Neuronal stem cell (in vitro differentiated cells): Measurements from ENCODE around the gene IL36A. TPM values are rescaled to one million over a fixed set of nuclear protein-coding genes. Genes with fewer than 3 reads are reported as not detected.

Experiments used
- DNase-seq: peaks from one replicate; pipeline ENCODE4 v3.0.0-alpha.2; 2013; ENCODE audit warnings: low spot score
- H2AFZ ChIP-seq: one replicate; pipeline ENCODE4 v1.6.1; 2013; ENCODE audit warnings: mild to moderate bottlenecking, low read length, inconsistent platforms
- H2AK5ac ChIP-seq: 2 replicates; pipeline ENCODE4 v1.6.1; 2013; ENCODE audit warnings: low read depth, mild to moderate bottlenecking, inconsistent platforms, low read length, moderate library complexity, mixed read lengths
- H2BK120ac ChIP-seq: 2 replicates; pipeline ENCODE4 v1.6.1; 2013; ENCODE audit warnings: low read depth, mild to moderate bottlenecking, inconsistent platforms, low read length, moderate library complexity, mixed read lengths
- H2BK12ac ChIP-seq: one replicate; pipeline ENCODE4 v1.6.1; 2013; ENCODE audit warnings: low read length, inconsistent platforms
- H2BK15ac ChIP-seq: 2 replicates; pipeline ENCODE4 v1.6.1; 2013; ENCODE audit warnings: mild to moderate bottlenecking, low read length, inconsistent platforms, mixed read lengths
- H2BK5ac ChIP-seq: one replicate; pipeline ENCODE4 v1.6.1; 2013; ENCODE audit warnings: inconsistent platforms, mild to moderate bottlenecking, low read length, moderate library complexity
- H3K14ac ChIP-seq: one replicate; pipeline ENCODE4 v1.6.1; 2013; ENCODE audit warnings: low read length, inconsistent platforms
- H3K18ac ChIP-seq: 2 replicates; pipeline ENCODE4 v1.6.1; 2013; ENCODE audit warnings: low read length, inconsistent platforms
- H3K23ac ChIP-seq: 2 replicates; pipeline ENCODE4 v1.6.1; 2013; ENCODE audit warnings: low read depth, mild to moderate bottlenecking, mixed read lengths, low read length, inconsistent platforms; ENCODE audit not compliant: poor library complexity
- H3K27ac ChIP-seq: replicated peaks from 3 replicates; pipeline ENCODE4 v1.5.1; 2013; ENCODE audit warnings: low read length, inconsistent platforms
- H3K27me3 ChIP-seq, 3 experiments: 2 replicates each; pipeline ENCODE4 v1.6.1; 2013; ENCODE audit warnings: low read length in 3 of 3, mild to moderate bottlenecking in 2 of 3, inconsistent platforms in 1 of 3, low read depth in 1 of 3, mixed read lengths in 1 of 3, moderate library complexity in 1 of 3; ENCODE audit not compliant: control insufficient read depth in 3 of 3, insufficient read depth in 3 of 3
- H3K36me3 ChIP-seq, 2 donors: replicated peaks in 1 of 2; 2 replicates each; pipeline ENCODE4 v1.6.1; 2013; ENCODE audit warnings: low read length in 2 of 2; ENCODE audit not compliant: control insufficient read depth in 2 of 2, insufficient read depth in 2 of 2
- H3K4ac ChIP-seq: 2 replicates; pipeline ENCODE4 v1.6.1; 2013; ENCODE audit warnings: inconsistent platforms, mild to moderate bottlenecking, low read length, moderate library complexity
- H3K4me1 ChIP-seq, 2 donors: 1 replicate in 1 of 2; 2 replicates in 1 of 2; pipeline ENCODE4 v1.6.1; 2013; ENCODE audit warnings: low read length in 2 of 2, low read depth in 1 of 2; ENCODE audit not compliant: control insufficient read depth in 2 of 2, insufficient read depth in 1 of 2
- H3K4me2 ChIP-seq: one replicate; pipeline ENCODE4 v1.6.1; 2013; ENCODE audit warnings: mild to moderate bottlenecking, low read length, inconsistent platforms; ENCODE audit not compliant: insufficient read depth, poor library complexity, severe bottlenecking
- H3K4me3 ChIP-seq, 2 donors: 2 replicates each; pipeline ENCODE4 v1.5.1; 2013; ENCODE audit warnings: low read length in 2 of 2, mild to moderate bottlenecking in 2 of 2, inconsistent platforms in 1 of 2, moderate library complexity in 1 of 2
- H3K79me1 ChIP-seq: one replicate; pipeline ENCODE4 v1.6.1; 2013; ENCODE audit warnings: low read depth, mild to moderate bottlenecking, inconsistent platforms, low read length, moderate library complexity
- H3K9ac ChIP-seq: one replicate; pipeline ENCODE4 v1.6.1; 2013; ENCODE audit warnings: mild to moderate bottlenecking, low read depth, low read length, inconsistent platforms; ENCODE audit not compliant: poor library complexity
- H3K9me3 ChIP-seq, 2 donors: replicated peaks in 1 of 2; 2 replicates each; pipeline versions ENCODE3 to v1.6.1; 2013; ENCODE audit warnings: low read length in 2 of 2, mild to moderate bottlenecking in 2 of 2, inconsistent platforms in 1 of 2, low read depth in 1 of 2, mixed read lengths in 1 of 2, moderate library complexity in 1 of 2; ENCODE audit not compliant: control insufficient read depth in 2 of 2, insufficient read depth in 1 of 2
- H4K8ac ChIP-seq: one replicate; pipeline ENCODE4 v1.6.1; 2013; ENCODE audit warnings: low read depth, mild to moderate bottlenecking, inconsistent platforms, low read length, moderate library complexity
- H4K91ac ChIP-seq: one replicate; pipeline ENCODE4 v1.6.1; 2013; ENCODE audit warnings: low read length, low read depth, mild to moderate bottlenecking, inconsistent platforms; ENCODE audit not compliant: poor library complexity
- WGBS, 2 donors: extraction: QIAGEN DNeasy Blood & Tissue Kit; methylation state at CpG; one replicate each; pipeline ENCODE4 v1.1.7; 2013; ENCODE audit warnings: missing lambda C conversion rate in 2 of 2, mixed read lengths in 1 of 2; ENCODE audit not compliant: insufficient read length in 2 of 2, insufficient replicate concordance in 1 of 2; ENCODE audit errors: extremely low coverage in 2 of 2; 5-methylcytosine and 5-hydroxymethylcytosine counted together
- polyA plus RNA-seq, 2 experiments: library from polyadenylated mRNA; stranded (reverse); fragments of 200-250 nt; gene quantifications; one replicate each; pipeline ENCODE4 v1.2.3, GENCODE V29; 2013

IL36A gene
- polyA plus RNA-seq (2013, experiment 1 of 2), result not detected
- polyA plus RNA-seq (2013, experiment 2 of 2), result not detected

- no peak within 1 kb of the TSS for H3K18ac ChIP-seq
- H3K9me3 ChIP-seq, result peaks cover 0 to 7% of the 10 kb centered on the region in 2 donors
- no peak within 1 kb of the TSS for H3K23ac ChIP-seq
- no peaks in the 10 kb centered on the region for H3K79me1 ChIP-seq
- H3K27ac ChIP-seq, result no peak within 1 kb of the TSS
- no peak within 1 kb of the TSS for H3K9ac ChIP-seq
- no peak within 1 kb of the TSS for H4K91ac ChIP-seq
- H3K14ac ChIP-seq, result peak within 1 kb of the TSS; percentile 27
- H3K27me3 ChIP-seq, result peaks cover 0 to 14% (median 0%) of the 10 kb centered on the region in 3 experiments
- H3K4ac ChIP-seq, result no peak within 1 kb of the TSS
- no peak within 1 kb of the TSS for H2BK5ac ChIP-seq
- no peak within 1 kb of the TSS for H2BK15ac ChIP-seq
- H4K8ac ChIP-seq, result no peak within 1 kb of the TSS
- H2AFZ ChIP-seq, result no peak within 1 kb of the TSS
- DNase-seq, result no peak
- H2BK12ac ChIP-seq, result no peak within 1 kb of the TSS
- WGBS, 2 donors, result no CpG with 5 or more reads among the region's 3 CpGs
- H3K4me1 ChIP-seq, result no peaks in the 10 kb centered on the region
- H3K4me3 ChIP-seq, result no peak within 1 kb of the TSS
- H2BK120ac ChIP-seq, result no peak within 1 kb of the TSS
- H3K4me2 ChIP-seq, result no peak within 1 kb of the TSS
- H3K36me3 ChIP-seq, result no peaks in the 10 kb centered on the region
- H2AK5ac ChIP-seq, result no peak within 1 kb of the TSS
These were observed at the start of gene IL36A for GRCh38 chr2:113005030-113005509. Gene IL36A, plus strand, starts transcription at chr2:113005459. Its CDS starts 413 bp downstream, at chr2:113005872.

GRCh38 chr2:112957511-112957910 lies 47.7 kb upstream of the IL36A start:
- H3K14ac ChIP-seq, result no peak overlapping the region
- no peak overlapping the region for H4K8ac ChIP-seq
- H2BK120ac ChIP-seq, result no peak overlapping the region
- no peaks in the 10 kb centered on the region for H3K9me3 ChIP-seq
- no peak overlapping the region for H2BK12ac ChIP-seq
- H3K4me2 ChIP-seq, result no peak overlapping the region
- no peak overlapping the region for H3K18ac ChIP-seq
- H4K91ac ChIP-seq, result no peak overlapping the region
- H2BK15ac ChIP-seq, result no peak overlapping the region
- H3K27me3 ChIP-seq, result peaks cover 0 to 9% (median 0%) of the 10 kb centered on the region in 3 experiments
- WGBS, 2 donors, result no CpG with 5 or more reads among the region's 3 CpGs
- no peak overlapping the region for H2AFZ ChIP-seq
- H3K4me1 ChIP-seq, result peaks cover 0 to 1% of the 10 kb centered on the region in 2 donors
- no peaks in the 10 kb centered on the region for H3K79me1 ChIP-seq
- DNase-seq, result no peak
- H2BK5ac ChIP-seq, result no peak overlapping the region
- no peak overlapping the region for H3K4me3 ChIP-seq
- no peaks in the 10 kb centered on the region for H3K36me3 ChIP-seq
- no peak overlapping the region for H3K23ac ChIP-seq
- no peak overlapping the region for H3K4ac ChIP-seq
- H2AK5ac ChIP-seq, result no peak overlapping the region
- H3K9ac ChIP-seq, result no peak overlapping the region
- no peak overlapping the region for H3K27ac ChIP-seq

- Histone ChIP-seq H3K9ac (no peak overlapping the region), H2BK12ac (no peak overlapping the region), H3K36me3 (no peaks in the 10 kb centered on the region), H3K9me3 (no peaks in the 10 kb centered on the region), H3K27me3 (peaks cover 0 to 9% (median 0%) of the 10 kb centered on the region in 3 experiments), H4K91ac (no peak overlapping the region), H3K4me2 (no peak overlapping the region), H2BK15ac (no peak overlapping the region), H2AK5ac (no peak overlapping the region), H3K18ac (no peak overlapping the region), H3K23ac (no peak overlapping the region), H3K27ac (no peak overlapping the region), H3K4ac (no peak overlapping the region), H2AFZ (no peak overlapping the region), H3K4me3 (no peak overlapping the region), H2BK120ac (no peak overlapping the region), H2BK5ac (no peak overlapping the region), H3K79me1 (no peaks in the 10 kb centered on the region), H3K4me1 (peaks cover 0 to 1% of the 10 kb centered on the region in 2 donors), H3K14ac (no peak overlapping the region), H4K8ac (no peak overlapping the region)
- peak; percentile 37 for DNase-seq
- no CpG with 5 or more reads among the region's 9 CpGs for WGBS, 2 donors
These were observed 46.7 kb upstream of the IL36A start for GRCh38 chr2:112958428-112959108.

- Histone ChIP-seq H2BK5ac (no peak overlapping the region), H3K23ac (no peak overlapping the region)
These were observed 46.0 kb upstream of the IL36A start for GRCh38 chr2:112959109-112959812.

More at GRCh38 chr2:112959109-112959812, 46.0 kb upstream of the IL36A start:
- no CpG with 5 or more reads among the region's 14 CpGs for whole genome bisulfite sequencing, 2 donors
- H3K27me3 ChIP-seq, result peaks cover 0 to 8% (median 0%) of the 10 kb centered on the region in 3 experiments
- no peak overlapping the region for H3K4me2 ChIP-seq
- H3K18ac ChIP-seq, result no peak overlapping the region
- peaks cover 0 to 1% of the 10 kb centered on the region in 2 donors for H3K4me1 ChIP-seq
- no peaks in the 10 kb centered on the region for H3K79me1 ChIP-seq
- H2BK12ac ChIP-seq, result no peak overlapping the region
- H2BK120ac ChIP-seq, result no peak overlapping the region
- no peak overlapping the region for H3K4ac ChIP-seq
- no peak for DNase-seq
- H3K14ac ChIP-seq, result no peak overlapping the region
- no peak overlapping the region for H2AFZ ChIP-seq
- H4K91ac ChIP-seq, result no peak overlapping the region
- no peak overlapping the region for H3K27ac ChIP-seq
- H2AK5ac ChIP-seq, result no peak overlapping the region
- no peaks in the 10 kb centered on the region for H3K36me3 ChIP-seq
- H3K9ac ChIP-seq, result no peak overlapping the region
- H3K4me3 ChIP-seq, result no peak overlapping the region
- no peak overlapping the region for H4K8ac ChIP-seq
- no peaks in the 10 kb centered on the region for H3K9me3 ChIP-seq
- H2BK15ac ChIP-seq, result no peak overlapping the region
